Spleen (tissue), 11 donors: Measurements from ENCODE around the gene HOXD10. TPM values are rescaled to one million over a fixed set of nuclear protein-coding genes. Genes with fewer than 3 reads are reported as not detected.
A peak's percentile ranks its signal among the peaks of the same experiment; 100 is the strongest.

Source experiments
- DNase-seq: peaks from one replicate; pipeline ENCODE4 v3.0.0-alpha.2; 2020
- H3K27ac ChIP-seq, 8 donors: fragments of 200-600 bp; sonication (generic) in 7 of 8; 1 replicate in 4 of 8; 2 replicates in 4 of 8; pipeline versions ENCODE4 v1.5.0 to v1.8.0; 2016 to 2021; ENCODE audit warnings: inconsistent platforms in 4 of 8, mild to moderate bottlenecking in 4 of 8, moderate library complexity in 1 of 8
- H3K27me3 ChIP-seq, 7 donors: fragments of 200-600 bp; sonication (generic) in 6 of 7; replicated peaks in 1 of 7; 1 replicate in 4 of 7; 2 replicates in 3 of 7; pipeline versions ENCODE4 v1.5.0 to v1.8.0; 2016 to 2021; ENCODE audit warnings: inconsistent platforms in 3 of 7, mild to moderate bottlenecking in 1 of 7
- H3K36me3 ChIP-seq, 6 donors: fragments of 200-600 bp; sonication (generic) in 5 of 6; 1 replicate in 4 of 6; 2 replicates in 2 of 6; pipeline versions ENCODE4 v1.5.0 to v1.8.0; 2016 to 2021; ENCODE audit warnings: inconsistent platforms in 2 of 6
- H3K4me1 ChIP-seq, 6 donors: fragments of 200-600 bp; sonication (generic) in 5 of 6; 1 replicate in 3 of 6; 2 replicates in 3 of 6; pipeline versions ENCODE4 v1.5.0 to v1.8.0; 2016 to 2021; ENCODE audit warnings: inconsistent platforms in 3 of 6
- H3K4me3 ChIP-seq, 8 donors: fragments of 200-600 bp; sonication (generic) in 7 of 8; 1 replicate in 4 of 8; 2 replicates in 4 of 8; pipeline versions ENCODE4 v1.5.0 to v1.8.0; 2016 to 2021; ENCODE audit warnings: inconsistent platforms in 4 of 8, mild to moderate bottlenecking in 4 of 8, moderate library complexity in 2 of 8
- H3K9me3 ChIP-seq, 8 donors: fragments of 200-600 bp; sonication (generic) in 7 of 8; 1 replicate in 4 of 8; 2 replicates in 4 of 8; pipeline versions ENCODE4 v1.5.0 to v1.8.0; 2016 to 2021; ENCODE audit warnings: inconsistent platforms in 4 of 8
- CTCF ChIP-seq, 11 experiments: fragments of 200-600 bp in 7 of 11; fragments of 450-650 bp in 4 of 11; sonication (generic) in 4 of 11; IDR thresholded peaks in 8 of 11; conservative IDR thresholded peaks in 3 of 11; 1 replicate in 7 of 11; 2 replicates in 4 of 11; pipeline versions ENCODE4 v1.4.0 to v1.8.0; 2016 to 2021; ENCODE audit warnings: antibody characterized with exemption in 11 of 11, inconsistent platforms in 4 of 11, mild to moderate bottlenecking in 1 of 11
- POLR2A ChIP-seq, 3 donors: fragments of 450-650 bp; IDR thresholded peaks; one replicate each; pipeline ENCODE4 v1.5.1; 2017; ENCODE audit warnings: antibody characterized with exemption in 3 of 3, mild to moderate bottlenecking in 1 of 3
- POLR2AphosphoS5 ChIP-seq, 3 donors: sonication (generic); formaldehyde crosslinking; IDR thresholded peaks; one replicate each; pipeline ENCODE4 v1.5.1; 2017; ENCODE audit warnings: antibody characterized with exemption in 3 of 3
- WGBS, 5 donors: extraction: QIAGEN DNeasy Blood & Tissue Kit in 3 of 5; methylation state at CpG; one replicate each; pipeline versions ENCODE4 v1.1.5 to v1.1.7; 2013 to 2018; 5-methylcytosine and 5-hydroxymethylcytosine counted together
- intact Hi-C: fragments of 100-400 bp; cut with DNase I; formaldehyde crosslinking; loops from one replicate; pipeline ENCODE4 v1.15.0; 2023; ENCODE audit warnings: low total_unique reads
- polyA plus RNA-seq, 3 donors: library from polyadenylated mRNA; stranded (reverse); fragments of 200-250 nt; gene quantifications; one replicate each; pipeline ENCODE4 v1.2.1, GENCODE V29; 2013
- total RNA-seq, 7 donors: library from RNA; depleted of rRNA in 3 of 7; stranded (reverse); fragments of >200 nt in 3 of 7; fragmentation: NEBNext Ultra II Directional in 4 of 7; extraction: Animal tissue kit (Norgen Biotek cat#: 25700) in 4 of 7; gene quantifications; one replicate each; pipeline versions ENCODE4 v1.1.0 to v1.2.1, GENCODE V29; 2016 to 2021
- donor health status: healthy with polysubstance abuse.
- donor health status: DM: no; HTN: no; CAD: no; lungs with moderate emphysema.
- donor health status: DM: no; HTN: no; CAD: no.
- donor health status: Bipolar disorder and iron deficiency.
- donor health status: healthy.
- donor health status: DM: no; HTN: no; CAD: no.
- donor health status: DM: yes; HTN: yes; CAD: no.

Gene HOXD10
- total and polyA plus RNA-seq, 10 donors: 0.06 TPM; not detected in 9

DNA sequence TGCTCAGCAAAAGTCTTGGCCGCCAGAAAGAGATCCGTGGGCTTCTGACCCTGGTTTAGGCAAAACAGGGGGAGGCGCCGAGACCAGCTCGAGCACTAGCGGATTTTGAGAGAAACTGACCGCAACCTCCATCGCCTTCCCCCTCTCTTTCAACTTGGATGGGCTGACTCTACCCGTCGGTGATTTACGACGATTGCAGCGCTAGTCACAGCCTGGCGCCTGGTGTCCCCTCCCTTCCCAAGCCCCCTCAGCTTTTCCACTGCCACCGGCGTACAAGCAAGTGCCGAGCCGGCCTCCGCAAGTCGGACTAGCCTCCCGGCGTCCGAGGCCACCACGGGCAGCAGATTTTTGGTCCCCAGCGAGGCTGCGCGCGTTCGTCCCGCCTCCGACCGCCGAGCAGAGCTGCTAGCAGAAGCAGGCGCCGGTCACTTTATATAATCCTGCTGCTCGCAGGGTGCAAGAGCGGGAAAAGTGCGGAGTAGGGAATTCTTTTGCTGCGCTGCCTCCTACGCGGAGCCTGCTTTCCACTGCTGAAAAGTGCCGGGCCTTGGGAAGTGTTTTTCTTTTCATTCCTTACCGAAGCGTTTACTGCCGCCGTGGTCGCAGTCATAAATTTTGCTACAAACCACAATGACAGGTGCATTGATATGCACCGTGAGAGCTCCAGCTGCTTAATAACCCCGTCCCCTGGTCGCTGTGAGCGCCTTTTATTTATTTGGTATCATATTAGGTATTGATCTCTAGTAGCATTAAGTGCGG is 48.2 kb downstream of the HOXD10 start:
- TF ChIP-seq CTCF (IDR thresholded peaks at IDR 0.05 in 8 of 11, conservative IDR thresholded peaks at IDR 0.05 in 3 of 11) (no peak), POLR2AphosphoS5 (IDR thresholded peaks at IDR 0.05) (peak in 1 of 3 donors; percentile 14), POLR2A (IDR thresholded peaks at IDR 0.05) (no peak)
- H3K9me3 ChIP-seq: peaks cover 0 to 4% (median 0%) of the 10 kb centered on the region in 8 donors
- 16 to 33% (median 18%) methylated on average over 42 to 52 of the region's 52 CpGs for WGBS, 5 donors
- intact Hi-C loops: no loop called here
- no peak for DNase-seq
- H3K27ac ChIP-seq: no peak overlapping the region
- H3K4me3 ChIP-seq: no peak overlapping the region
- peaks cover 0 to 19% (median 6%) of the 10 kb centered on the region in 6 donors for H3K4me1 ChIP-seq
- peaks cover 14 to 100% (median 72%) of the 10 kb centered on the region in 7 donors for H3K27me3 ChIP-seq
- no peaks in the 10 kb centered on the region for H3K36me3 ChIP-seq

- peaks cover 8 to 100% (median 65%) of the 10 kb centered on the region in 7 donors for H3K27me3 ChIP-seq
- no peak overlapping the region for H3K27ac ChIP-seq
- H3K36me3 ChIP-seq: no peaks in the 10 kb centered on the region
- TF ChIP-seq POLR2AphosphoS5 (IDR thresholded peaks at IDR 0.05): no peak
- TF ChIP-seq CTCF (IDR thresholded peaks at IDR 0.05 in 8 of 11, conservative IDR thresholded peaks at IDR 0.05 in 3 of 11): no peak
- no peak for TF ChIP-seq POLR2A (IDR thresholded peaks at IDR 0.05)
- DNase-seq: no peak
- peaks cover 0 to 4% (median 0%) of the 10 kb centered on the region in 8 donors for H3K9me3 ChIP-seq
- intact Hi-C loops: no loop called here
- 13 to 37% (median 22%) methylated on average over 21 to 26 of the region's 26 CpGs for WGBS, 5 donors
- no peak overlapping the region for H3K4me3 ChIP-seq
- peaks cover 0 to 12% (median 3%) of the 10 kb centered on the region in 6 donors for H3K4me1 ChIP-seq
Observed at GRCh38 chr2:176165370-176166050, 48.9 kb downstream of the HOXD10 start.

- no peak for DNase-seq
- H3K9me3 ChIP-seq: peaks cover 0 to 4% (median 0%) of the 10 kb centered on the region in 8 donors
- H3K4me3 ChIP-seq: no peak overlapping the region
- H3K27me3 ChIP-seq: peaks cover 5 to 100% (median 65%) of the 10 kb centered on the region in 7 donors
- intact Hi-C loops: no loop called here
- WGBS, 5 donors: 18 to 32% (median 24%) methylated on average over 2 of the region's 2 CpGs
- TF ChIP-seq POLR2AphosphoS5 (IDR thresholded peaks at IDR 0.05) (no peak), POLR2A (IDR thresholded peaks at IDR 0.05) (no peak), CTCF (IDR thresholded peaks at IDR 0.05 in 8 of 11, conservative IDR thresholded peaks at IDR 0.05 in 3 of 11) (no peak)
- no peaks in the 10 kb centered on the region for H3K36me3 ChIP-seq
- H3K4me1 ChIP-seq: peaks cover 0 to 5% (median 2%) of the 10 kb centered on the region in 6 donors
- no peak overlapping the region for H3K27ac ChIP-seq
Observed at GRCh38 chr2:176166272-176166671, 49.7 kb downstream of the HOXD10 start.

DNA sequence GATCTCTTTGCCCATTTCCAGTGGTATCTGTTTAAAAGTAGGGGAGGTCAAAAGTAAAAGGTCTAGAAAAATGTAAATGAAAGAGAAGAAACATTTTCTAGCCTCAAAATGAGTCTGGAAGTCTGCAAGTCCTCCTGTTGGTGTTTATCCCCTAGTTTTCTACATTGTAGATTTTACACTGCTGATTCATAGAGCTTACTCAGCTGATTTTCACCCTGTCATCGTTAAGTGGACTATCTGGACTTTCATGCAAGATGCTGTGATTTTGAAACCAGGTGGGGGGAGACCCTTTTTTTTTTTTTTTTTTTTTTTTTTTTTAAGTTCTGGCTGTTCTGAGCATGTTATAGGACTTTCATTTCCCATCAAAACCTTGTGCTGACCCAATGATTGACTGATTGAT is 50.8 kb downstream of the HOXD10 start:
- H3K27ac ChIP-seq: no peak overlapping the region
- H3K36me3 ChIP-seq: peaks cover 0 to 7% (median 0%) of the 10 kb centered on the region in 6 donors
- DNase-seq: no peak
- no peak overlapping the region for H3K4me3 ChIP-seq
- peaks cover 6 to 100% (median 66%) of the 10 kb centered on the region in 7 donors for H3K27me3 ChIP-seq
- H3K9me3 ChIP-seq: peaks cover 0 to 4% (median 0%) of the 10 kb centered on the region in 8 donors
- TF ChIP-seq POLR2A (IDR thresholded peaks at IDR 0.05) (no peak), CTCF (IDR thresholded peaks at IDR 0.05 in 8 of 11, conservative IDR thresholded peaks at IDR 0.05 in 3 of 11) (no peak), POLR2AphosphoS5 (IDR thresholded peaks at IDR 0.05) (no peak)
- WGBS, 5 donors: 41 to 72% (median 54%) methylated on average over 1 of the region's 1 CpG
- intact Hi-C loops: no loop called here
- H3K4me1 ChIP-seq: peaks cover 0 to 15% (median 5%) of the 10 kb centered on the region in 6 donors
